ENCODE data around the gene CFAP43. TPM values are rescaled to one million over a fixed set of nuclear protein-coding genes. Genes with fewer than 3 reads are reported as not detected.

CFAP43 gene
- total RNA-seq, 1 donor from 2014 or later = 0.26 TPM

DNA sequence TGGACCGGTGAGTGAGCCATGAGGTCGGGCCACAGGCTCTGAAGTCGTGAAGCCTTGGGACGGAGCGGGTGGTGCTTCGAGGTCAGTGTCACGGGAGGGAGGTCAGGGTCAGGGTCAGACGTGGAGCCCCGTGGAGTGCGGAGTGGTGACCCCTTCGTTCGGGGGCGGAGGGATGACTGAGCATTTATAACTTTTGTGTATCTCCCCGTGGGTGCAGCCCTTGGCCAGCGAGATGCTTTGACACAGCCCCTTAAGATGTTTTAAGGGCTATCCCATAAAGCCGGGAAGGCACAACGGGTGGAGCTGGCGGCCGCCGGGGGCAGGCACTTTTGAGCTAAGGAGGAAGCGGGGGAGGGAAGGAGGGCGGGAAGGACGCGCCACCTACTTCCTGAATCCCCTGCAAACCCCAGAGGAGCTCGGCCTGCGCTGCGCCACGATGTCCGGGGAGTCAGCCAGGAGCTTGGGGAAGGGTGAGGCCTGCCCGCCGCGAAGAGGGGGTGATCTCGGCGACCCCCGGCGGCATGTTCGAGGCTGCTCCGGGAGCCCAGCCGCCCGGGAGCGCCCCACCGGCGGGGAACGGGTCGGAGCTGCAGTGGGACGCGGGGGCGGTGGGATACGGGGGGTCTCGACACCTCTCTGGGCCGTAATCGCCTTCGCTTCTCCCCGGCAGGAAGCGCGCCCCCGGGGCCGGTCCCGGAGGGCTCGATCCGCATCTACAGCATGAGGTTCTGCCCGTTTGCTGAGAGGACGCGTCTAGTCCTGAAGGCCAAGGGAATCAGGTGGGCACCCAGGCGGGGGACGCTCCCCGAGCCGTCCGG, 22.5 kb upstream of the CFAP43 start, which contains the start of gene GSTO1:
GSTO1 (plus strand) TSS at position 400 of the 818 bp plus-strand sequence; CDS start at position 437, 37 bp downstream.
- Histone ChIP-seq H3K27me3 (ENCODE audit: control insufficient read depth, insufficient read depth, low read length) (no peaks in the 10 kb centered on the region), H3K4me3 (ENCODE audit: low read depth, low read length) (peak within 1 kb of the TSS; percentile 87), H3K36me3 (ENCODE audit: control insufficient read depth, insufficient read depth, low read length) (peaks cover 3% of the 10 kb centered on the region)
- TF ChIP-seq, protein P1, sequence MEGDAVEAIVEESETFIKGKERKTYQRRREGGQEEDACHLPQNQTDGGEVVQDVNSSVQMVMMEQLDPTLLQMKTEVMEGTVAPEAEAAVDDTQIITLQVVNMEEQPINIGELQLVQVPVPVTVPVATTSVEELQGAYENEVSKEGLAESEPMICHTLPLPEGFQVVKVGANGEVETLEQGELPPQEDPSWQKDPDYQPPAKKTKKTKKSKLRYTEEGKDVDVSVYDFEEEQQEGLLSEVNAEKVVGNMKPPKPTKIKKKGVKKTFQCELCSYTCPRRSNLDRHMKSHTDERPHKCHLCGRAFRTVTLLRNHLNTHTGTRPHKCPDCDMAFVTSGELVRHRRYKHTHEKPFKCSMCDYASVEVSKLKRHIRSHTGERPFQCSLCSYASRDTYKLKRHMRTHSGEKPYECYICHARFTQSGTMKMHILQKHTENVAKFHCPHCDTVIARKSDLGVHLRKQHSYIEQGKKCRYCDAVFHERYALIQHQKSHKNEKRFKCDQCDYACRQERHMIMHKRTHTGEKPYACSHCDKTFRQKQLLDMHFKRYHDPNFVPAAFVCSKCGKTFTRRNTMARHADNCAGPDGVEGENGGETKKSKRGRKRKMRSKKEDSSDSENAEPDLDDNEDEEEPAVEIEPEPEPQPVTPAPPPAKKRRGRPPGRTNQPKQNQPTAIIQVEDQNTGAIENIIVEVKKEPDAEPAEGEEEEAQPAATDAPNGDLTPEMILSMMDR (IDR thresholded peaks at IDR 0.05; ENCODE audit: insufficient read depth, low read length, severe bottlenecking) = no peak
- FAIRE-seq = no peak
- DNase-seq (ENCODE audit: low read depth) = peak; percentile 59

DNA sequence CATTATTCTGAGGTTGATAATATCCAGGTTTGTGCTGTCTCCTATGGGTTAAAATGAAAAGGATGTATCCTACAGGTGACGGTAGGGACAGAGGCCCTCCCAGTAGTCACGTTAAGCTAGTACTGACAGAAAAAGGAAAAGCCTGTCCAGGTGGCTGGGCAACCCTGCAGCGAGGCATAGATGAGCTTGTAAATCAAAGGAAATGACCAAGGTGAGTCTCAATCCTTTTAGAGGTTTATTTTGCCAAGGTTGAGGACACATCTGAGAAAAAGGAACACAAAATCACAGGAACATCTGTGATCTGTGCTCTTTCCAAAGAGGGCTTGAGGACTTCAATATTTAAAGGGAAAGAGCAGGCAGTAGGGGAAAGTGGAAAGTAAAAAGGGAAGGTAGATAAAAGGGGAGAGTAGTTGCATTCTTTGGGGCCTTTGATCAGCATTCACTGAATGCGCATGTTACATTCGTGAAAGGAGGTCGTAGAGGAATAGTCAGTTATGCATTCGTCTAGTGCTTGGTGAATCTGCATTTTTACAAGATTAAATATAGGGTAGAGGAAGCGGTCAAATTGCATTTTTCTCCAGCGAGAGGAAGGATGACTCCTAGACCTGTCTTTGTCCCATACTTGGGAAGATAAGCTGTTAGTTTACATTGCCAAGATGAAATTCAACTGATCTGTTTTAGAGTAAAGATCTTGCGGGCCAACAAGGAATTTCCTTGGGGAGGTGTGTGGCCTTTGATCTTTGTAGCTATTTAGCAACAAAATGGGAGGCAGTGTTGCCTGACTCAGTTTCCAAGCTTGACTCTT, 21.6 kb upstream of the CFAP43 start:
- TF ChIP-seq, protein P1 (IDR thresholded peaks at IDR 0.05; ENCODE audit: insufficient read depth, low read length, severe bottlenecking) = no peak
- DNase-seq (ENCODE audit: low read depth) = no peak
- Histone ChIP-seq H3K27me3 (ENCODE audit: control insufficient read depth, insufficient read depth, low read length) (no peaks in the 10 kb centered on the region), H3K36me3 (ENCODE audit: control insufficient read depth, insufficient read depth, low read length) (peaks cover 3% of the 10 kb centered on the region), H3K4me3 (ENCODE audit: low read depth, low read length) (peak overlapping the region; percentile 87)
- no peak for FAIRE-seq

GRCh38 chr10:104253106-104253505, 20.9 kb upstream of the CFAP43 start:
- TF ChIP-seq, protein P1 (IDR thresholded peaks at IDR 0.05; ENCODE audit: insufficient read depth, low read length, severe bottlenecking) = no peak
- DNase-seq (ENCODE audit: low read depth) (no peak), FAIRE-seq (no peak)
- Histone ChIP-seq H3K4me3 (ENCODE audit: low read depth, low read length) (no peak overlapping the region), H3K27me3 (ENCODE audit: control insufficient read depth, insufficient read depth, low read length) (no peaks in the 10 kb centered on the region), H3K36me3 (ENCODE audit: control insufficient read depth, insufficient read depth, low read length) (peaks cover under 1% of the 10 kb centered on the region)

DNA sequence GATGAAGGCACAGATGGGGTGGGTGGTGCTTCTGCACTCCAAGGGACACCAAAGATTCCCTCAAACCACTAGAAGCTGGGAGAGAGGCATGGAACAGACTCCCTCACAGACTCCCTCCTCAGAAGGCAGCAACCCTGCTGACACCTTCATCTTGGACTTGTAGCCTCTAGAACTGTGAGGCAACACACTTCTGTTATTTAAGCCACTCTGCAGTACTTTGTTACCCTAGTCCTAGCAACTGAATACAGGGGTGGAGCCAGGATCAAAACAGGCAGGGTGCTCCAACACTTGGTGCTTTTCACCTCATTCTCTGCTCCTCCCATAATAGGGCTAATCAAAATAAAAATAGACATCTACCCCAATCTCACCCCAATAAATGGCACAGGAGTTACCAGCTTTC, 20.2 kb upstream of the CFAP43 start:
- TF ChIP-seq, protein P1 (IDR thresholded peaks at IDR 0.05; ENCODE audit: insufficient read depth, low read length, severe bottlenecking) = no peak
- FAIRE-seq = no peak
- H3K27me3 ChIP-seq (ENCODE audit: control insufficient read depth, insufficient read depth, low read length) = no peaks in the 10 kb centered on the region
- DNase-seq (ENCODE audit: low read depth) = no peak
- no peaks in the 10 kb centered on the region for H3K36me3 ChIP-seq (ENCODE audit: control insufficient read depth, insufficient read depth, low read length)
- no peak overlapping the region for H3K4me3 ChIP-seq (ENCODE audit: low read depth, low read length)

DNA sequence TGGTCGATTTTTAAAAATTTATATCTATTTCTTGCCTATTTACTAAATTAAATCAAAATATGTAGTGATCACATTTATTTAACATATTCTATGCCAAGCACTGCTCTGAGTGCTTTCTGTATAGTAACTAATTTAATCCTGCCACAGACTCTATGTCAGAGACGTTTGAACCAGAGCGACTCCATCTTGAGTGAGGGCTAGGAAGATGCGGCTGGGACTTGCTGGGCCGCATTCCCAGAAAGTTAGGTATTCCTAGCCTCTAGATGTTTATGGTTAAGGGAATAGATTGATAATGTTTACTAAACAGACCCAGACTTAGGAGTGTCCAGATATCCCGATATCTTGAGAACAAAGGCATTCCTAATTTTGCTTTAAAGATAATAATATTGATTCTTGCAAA, 19.3 kb upstream of the CFAP43 start:
- H3K36me3 ChIP-seq (ENCODE audit: control insufficient read depth, insufficient read depth, low read length) = no peaks in the 10 kb centered on the region
- FAIRE-seq = no peak
- no peaks in the 10 kb centered on the region for H3K27me3 ChIP-seq (ENCODE audit: control insufficient read depth, insufficient read depth, low read length)
- DNase-seq (ENCODE audit: low read depth) = no peak
- H3K4me3 ChIP-seq (ENCODE audit: low read depth, low read length) = no peak overlapping the region
- TF ChIP-seq, protein P1 (IDR thresholded peaks at IDR 0.05; ENCODE audit: insufficient read depth, low read length, severe bottlenecking) = no peak
